GM19351 (cell line): Measurements from ENCODE around the gene CHURC1.

Experiments used
- ATAC-seq: cut with Tn5 transposase; IDR thresholded peaks from one replicate; pipeline ENCODE4 v1.9.1; 2021; ENCODE audit warnings: mild to moderate bottlenecking, moderate library complexity; ENCODE audit not compliant: unreplicated experiment

CHURC1 gene

GRCh38 chr14:64954491-64955240 is 40.4 kb downstream of the CHURC1 start:
- ATAC-seq, result no peak

GRCh38 chr14:64955297-64955696 is 41.0 kb downstream of the CHURC1 start:
- ATAC-seq, result no peak

GRCh38 chr14:64956697-64957406 is 42.6 kb downstream of the CHURC1 start:
- ATAC-seq, result no peak

GRCh38 chr14:64958201-64958600 is 43.9 kb downstream of the CHURC1 start:
- ATAC-seq, result no peak

- no peak for ATAC-seq
Observed at GRCh38 chr14:64958743-64959142, 44.5 kb downstream of the CHURC1 start.

GRCh38 chr14:64960762-64961276 is 46.6 kb downstream of the CHURC1 start:
- no peak for ATAC-seq

- no peak for ATAC-seq
Observed at GRCh38 chr14:64963611-64964010, 49.4 kb downstream of the CHURC1 start.

GRCh38 chr14:64965356-64966000 is 51.2 kb downstream of the CHURC1 start:
- no peak for ATAC-seq

- ATAC-seq, result no peak
Observed at GRCh38 chr14:64966976-64967375, 52.7 kb downstream of the CHURC1 start.

GRCh38 chr14:64968167-64968566 is 53.9 kb downstream of the CHURC1 start:
- ATAC-seq, result no peak

GRCh38 chr14:64968651-64969050 is 54.4 kb downstream of the CHURC1 start:
- ATAC-seq, result no peak

- no peak for ATAC-seq
Observed at GRCh38 chr14:64970041-64970440, 55.8 kb downstream of the CHURC1 start.

- ATAC-seq, result no peak
Observed at GRCh38 chr14:64970776-64971477, 56.7 kb downstream of the CHURC1 start.

- ATAC-seq, result no peak
Observed at GRCh38 chr14:64971491-64971942, 57.3 kb downstream of the CHURC1 start.

GRCh38 chr14:64971943-64972791 is 57.9 kb downstream of the CHURC1 start, which contains the start of gene RAB15:
RAB15 (minus strand) TSS chr14:64972336; CDS start chr14:64972076, 260 bp downstream.
- peak; percentile 57 for ATAC-seq

- ATAC-seq, result no peak
Observed at GRCh38 chr14:64973026-64973442, 58.8 kb downstream of the CHURC1 start.

- ATAC-seq, result no peak
Observed at GRCh38 chr14:64973826-64974225, 59.6 kb downstream of the CHURC1 start.

- no peak for ATAC-seq
Observed at GRCh38 chr14:64974563-64974962, 60.3 kb downstream of the CHURC1 start.

- no peak for ATAC-seq
Observed at GRCh38 chr14:64979336-64980074, 65.2 kb downstream of the CHURC1 start.
